ENCODE results near the gene PLA2G2F.

PLA2G2F gene

DNA sequence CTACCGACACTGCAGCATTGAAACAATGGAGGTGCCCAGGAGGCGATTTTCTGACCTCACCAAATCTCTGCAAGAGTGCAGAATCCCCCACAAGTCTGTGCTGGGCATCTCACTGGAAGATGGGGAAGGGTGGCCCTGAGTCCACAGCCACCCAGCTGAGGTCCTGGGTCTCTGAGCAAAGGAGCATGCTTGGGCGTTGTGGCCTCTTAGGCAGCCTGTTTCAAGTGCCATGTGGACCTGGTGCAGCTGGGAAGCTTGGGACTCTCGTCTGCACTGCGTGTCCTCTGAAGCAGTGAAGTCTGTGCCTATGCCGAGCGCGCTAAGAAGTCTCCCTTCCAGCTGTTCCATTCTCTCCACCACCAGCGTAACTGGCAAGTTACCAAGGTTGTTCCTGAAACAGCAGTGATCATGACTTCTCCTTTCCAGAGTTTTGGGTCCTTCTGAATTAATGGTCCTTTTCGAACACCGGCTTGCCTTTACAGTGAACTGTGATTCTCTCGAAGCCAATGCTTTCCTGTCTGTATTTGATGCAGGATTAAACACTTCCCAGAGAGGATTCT lies 52.2 kb downstream of the PLA2G2F start:
- DNase-seq (ENCODE audit: low spot score) = no peak

DNA sequence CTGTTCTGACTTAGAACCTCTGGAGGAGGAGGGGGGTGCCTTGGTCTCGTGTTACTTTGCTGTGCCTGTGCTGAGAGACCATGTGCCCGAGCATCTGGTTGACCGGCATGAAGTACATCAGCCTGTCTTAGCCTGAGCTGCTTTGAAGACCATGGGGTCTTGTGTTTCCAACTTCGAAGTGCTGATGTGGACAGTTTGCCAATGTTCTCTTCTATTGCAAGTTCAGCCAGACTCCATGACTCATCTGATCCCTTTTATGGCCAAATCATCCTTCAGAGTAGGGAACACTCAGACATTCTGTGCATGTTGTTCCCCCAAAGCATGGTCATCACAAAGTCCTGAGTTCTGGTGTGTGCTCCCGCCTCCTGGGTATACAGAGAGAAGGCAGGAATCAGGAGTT lies 53.2 kb downstream of the PLA2G2F start:
- no peak for DNase-seq (ENCODE audit: low spot score)

DNA sequence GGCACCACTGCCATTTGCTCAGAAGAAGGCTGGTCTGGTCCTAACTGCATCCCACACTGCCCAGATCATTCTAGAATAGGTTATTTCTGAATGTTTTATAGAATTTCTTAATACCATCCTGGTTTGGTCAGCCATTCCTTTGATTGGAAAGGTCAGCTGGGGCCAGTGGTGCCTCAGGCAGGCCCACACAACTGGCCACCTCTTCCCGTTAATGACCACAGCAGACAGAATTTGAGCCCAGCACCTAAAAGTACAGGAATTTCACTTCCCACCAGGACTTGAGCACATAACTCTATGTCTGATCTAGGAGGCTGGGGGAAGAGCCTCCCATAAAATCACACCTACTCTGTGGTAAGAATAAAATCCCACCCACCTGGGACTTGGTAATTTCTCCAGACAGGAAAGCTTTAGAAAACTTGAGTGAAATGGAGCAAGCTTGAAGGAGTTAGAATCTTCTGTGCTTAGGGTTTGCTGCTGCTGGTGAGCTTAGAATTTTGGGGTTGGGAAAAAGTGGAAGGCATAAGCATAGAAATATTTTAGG lies 53.8 kb downstream of the PLA2G2F start:
- DNase-seq (ENCODE audit: low spot score) = no peak

DNA sequence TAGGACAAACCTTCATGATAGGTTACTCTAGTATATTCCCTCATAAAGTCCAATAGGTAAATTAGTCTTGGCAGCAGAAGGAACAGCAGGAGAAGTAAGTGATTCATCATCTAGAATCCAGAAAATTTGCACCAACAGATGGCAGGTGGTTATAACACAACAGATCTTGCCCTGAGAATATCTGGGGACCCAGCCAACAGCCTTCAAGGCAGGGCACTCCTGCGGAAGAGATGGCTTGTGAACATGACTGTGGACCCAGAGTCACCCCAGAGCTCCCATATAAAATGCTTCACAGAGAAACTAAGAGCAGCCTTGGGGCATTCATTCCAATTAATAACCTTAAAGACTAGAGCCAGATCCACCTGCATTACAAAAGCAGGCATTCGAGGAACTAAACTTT lies 55.1 kb downstream of the PLA2G2F start:
- no peak for DNase-seq (ENCODE audit: low spot score)

DNA sequence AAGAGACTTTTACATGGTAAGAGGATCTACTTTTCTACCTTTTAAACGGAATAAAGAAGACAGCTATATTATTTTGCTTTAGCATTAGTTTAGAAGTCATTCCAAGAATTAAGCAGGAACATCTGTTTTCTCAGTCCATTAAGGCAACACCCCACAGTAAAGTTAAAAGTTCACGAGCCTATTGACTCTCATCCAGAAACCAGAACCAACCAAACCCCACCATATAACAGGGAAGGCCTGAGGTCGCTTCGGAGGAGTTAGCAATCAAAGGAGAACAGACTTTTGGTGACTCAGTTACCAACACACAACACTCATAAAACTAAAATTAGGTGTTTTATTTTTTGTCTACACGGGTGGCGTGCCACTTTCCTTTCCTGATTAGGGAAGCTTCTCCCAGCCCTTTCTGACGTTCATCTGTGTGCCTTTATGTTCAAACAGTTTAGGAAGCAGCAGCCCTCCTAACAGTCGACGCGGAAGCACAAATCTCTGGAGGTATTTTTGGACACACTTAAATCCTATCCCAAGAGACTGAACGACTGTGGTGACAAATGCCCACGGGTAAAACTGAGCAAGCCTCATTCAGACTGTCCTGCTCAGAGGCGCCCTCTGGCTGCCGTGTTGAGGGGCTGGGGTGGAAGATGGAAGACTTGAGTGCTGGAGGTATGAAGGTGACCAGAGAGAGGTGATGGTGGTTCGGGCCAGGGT lies 55.8 kb downstream of the PLA2G2F start:
- no peak for DNase-seq (ENCODE audit: low spot score)

DNA sequence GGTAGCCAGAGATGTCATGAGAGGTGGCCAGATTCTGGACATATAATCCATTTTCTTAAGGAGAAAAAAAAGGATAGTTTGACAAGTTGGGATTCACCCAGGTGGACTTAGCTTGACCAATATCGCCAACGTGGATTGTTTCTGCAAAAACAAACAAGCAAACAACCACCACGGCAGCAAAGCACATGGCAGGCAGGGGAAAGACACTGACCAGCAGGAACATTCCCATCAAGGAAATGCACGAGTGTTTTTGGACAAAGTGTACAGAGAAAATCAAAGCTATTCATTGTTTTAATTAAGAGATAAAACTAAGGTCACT lies 56.3 kb downstream of the PLA2G2F start:
- DNase-seq (ENCODE audit: low spot score) = no peak

DNA sequence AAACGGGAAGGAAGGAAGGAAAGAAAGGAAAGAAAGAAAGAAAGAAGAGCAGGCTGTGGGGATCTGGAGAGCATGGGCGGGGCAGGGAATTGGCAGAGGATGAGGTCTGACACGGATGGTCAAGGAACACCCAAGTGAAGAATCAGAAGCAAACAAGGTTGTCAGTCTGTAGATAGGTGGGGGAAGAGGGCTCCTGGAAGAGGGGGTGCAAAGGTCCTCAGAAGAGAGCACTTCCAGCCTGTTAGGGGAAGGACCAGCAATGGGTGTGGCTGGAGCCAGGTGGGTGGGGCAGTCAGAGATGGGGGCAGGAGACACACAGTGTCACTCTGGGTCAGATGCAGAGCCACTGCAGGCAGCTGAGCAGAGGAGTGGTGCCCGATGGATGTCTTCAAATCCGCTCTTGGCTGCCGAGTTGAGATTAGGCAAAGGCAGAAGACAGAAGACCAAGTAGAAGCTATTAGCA lies 58.2 kb downstream of the PLA2G2F start:
- DNase-seq (ENCODE audit: low spot score) = no peak

DNA sequence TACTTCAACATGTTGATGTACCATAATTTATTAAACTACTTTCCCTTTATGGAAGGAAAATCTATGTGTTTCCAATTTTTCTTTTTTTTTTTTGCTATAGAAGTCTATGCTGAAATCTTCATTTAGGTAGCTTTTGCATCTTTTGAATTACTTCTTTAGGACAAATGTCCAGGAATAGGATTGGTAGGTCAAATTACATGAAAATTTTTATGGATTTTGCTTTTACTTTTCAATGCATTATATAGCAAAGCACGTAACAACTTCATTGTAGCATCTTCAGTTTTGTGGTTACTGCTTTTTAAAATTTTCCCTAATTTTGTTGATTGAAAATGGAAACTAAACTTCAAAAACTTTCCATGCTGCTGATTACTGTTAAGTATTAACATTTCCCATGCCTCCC lies 59.2 kb downstream of the PLA2G2F start:
- no peak for DNase-seq (ENCODE audit: low spot score)

DNA sequence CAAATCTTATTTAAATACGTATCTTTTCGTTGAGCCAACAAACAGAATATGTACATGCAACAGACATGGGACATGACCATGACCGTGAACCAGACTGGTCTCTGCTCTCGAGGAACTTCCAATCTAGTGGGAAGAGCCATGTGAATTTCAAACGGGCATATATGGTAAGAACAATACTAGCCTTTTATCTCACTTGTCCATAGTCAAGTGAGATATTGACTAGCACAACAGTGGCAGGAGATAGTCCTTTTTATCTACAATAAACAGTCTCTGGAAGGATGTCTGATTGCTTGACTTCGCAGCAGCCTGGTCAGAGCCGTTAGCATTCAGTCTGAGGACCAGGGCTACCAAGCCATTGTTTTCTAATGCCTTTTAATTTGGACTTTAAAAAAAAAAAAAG lies 59.8 kb downstream of the PLA2G2F start:
- no peak for DNase-seq (ENCODE audit: low spot score)

DNA sequence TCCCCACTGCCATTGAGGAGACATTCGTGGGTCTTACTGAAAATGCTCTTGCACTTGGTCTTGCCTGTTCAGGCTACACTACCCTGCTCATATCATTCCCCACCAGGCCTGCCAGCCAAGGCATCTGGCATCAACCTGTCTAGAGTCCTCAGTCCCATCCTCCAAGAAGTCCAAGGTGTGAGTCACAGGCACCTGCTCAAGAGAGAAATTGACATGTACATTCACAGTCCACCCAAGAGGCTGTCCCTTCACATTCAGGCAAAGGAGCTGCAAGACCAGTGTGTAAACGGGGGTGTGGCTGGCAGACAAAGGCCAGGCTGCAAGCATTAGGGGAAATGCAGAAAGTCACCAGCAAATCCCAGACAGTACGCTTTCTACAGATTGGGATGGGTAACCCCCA lies 60.3 kb downstream of the PLA2G2F start:
- DNase-seq (ENCODE audit: low spot score) = no peak

DNA sequence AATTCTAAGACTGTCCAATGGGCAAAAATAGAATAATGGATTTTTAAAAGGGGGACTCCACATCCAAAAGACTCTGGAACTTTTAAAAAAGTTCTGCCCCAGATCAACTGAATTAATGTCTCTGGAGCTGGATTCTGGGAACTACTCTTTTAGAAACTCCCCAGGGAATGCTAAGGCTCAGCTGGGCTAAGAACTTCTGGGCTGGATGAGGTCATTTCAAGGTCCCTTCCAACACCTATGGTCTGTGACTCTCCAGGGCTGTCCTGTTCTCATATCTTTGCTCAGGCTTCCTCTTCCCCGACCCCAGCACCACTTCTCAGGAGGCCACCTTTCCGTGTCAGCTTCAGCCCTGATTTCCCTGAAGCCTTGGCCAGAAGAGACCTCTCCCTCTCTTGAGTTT lies 60.7 kb downstream of the PLA2G2F start:
- DNase-seq (ENCODE audit: low spot score) = no peak
